HEK293 (cell line): ENCODE measurements around the gene ISG15.

Experiments used
- CTCF ChIA-PET: fragments of 350-600 bp; formaldehyde crosslinking; extraction: SDS; loops from one replicate; lab custom pipeline; 2021; ENCODE audit warnings: antibody characterized with exemption; lab: Yijun Ruan, JAX
- POLR2A ChIA-PET: fragments of 300-600 bp; formaldehyde crosslinking; extraction: SDS; loops from one replicate; lab custom pipeline; 2020; ENCODE audit warnings: antibody characterized with exemption, inconsistent platforms; lab: Yijun Ruan, JAX
- H3K27ac ChIP-seq: fragments of 200-500 bp; sonication (Bioruptor generic); 2 replicates; pipeline ENCODE4 v1.5.1; 2014; ENCODE audit warnings: low read depth, low read length, control low read depth, inconsistent platforms; ENCODE audit errors: extremely low read depth
- H3K36me3 ChIP-seq, 2 experiments: fragments of 200-500 bp in 1 of 2; sonication (Bioruptor generic) in 1 of 2; 1 replicate in 1 of 2; 2 replicates in 1 of 2; pipeline ENCODE4 v1.5.1; 2014 to 2017; ENCODE audit warnings: inconsistent platforms in 2 of 2, low read length in 2 of 2; ENCODE audit not compliant: control insufficient read depth in 2 of 2, insufficient read depth in 1 of 2
- H3K4me1 ChIP-seq: fragments of 200-500 bp; sonication (Bioruptor generic); 2 replicates; pipeline ENCODE4 v1.5.1; 2014; ENCODE audit warnings: mild to moderate bottlenecking, low read length, inconsistent platforms; ENCODE audit not compliant: control insufficient read depth, insufficient read depth
- H3K4me3 ChIP-seq: 2 replicates; pipeline ENCODE4 v1.5.1; 2011; ENCODE audit warnings: low read depth, mild to moderate bottlenecking, control low read depth, low read length, moderate library complexity
- H3K9me3 ChIP-seq: fragments of 200-500 bp; sonication (Bioruptor generic); 2 replicates; pipeline ENCODE4 v1.5.1; 2014; ENCODE audit warnings: low read depth, low read length, inconsistent platforms; ENCODE audit not compliant: control insufficient read depth, insufficient read depth
- EGR2 ChIP-seq: fragments of 450-650 bp; formaldehyde crosslinking; IDR thresholded peaks from 2 replicates; pipeline ENCODE4 v1.5.1; 2016; ENCODE audit warnings: low read depth, missing biosample characterization, missing genetic modification characterization
- GLIS1 ChIP-seq: fragments of 450-650 bp; formaldehyde crosslinking; IDR thresholded peaks from 2 replicates; pipeline ENCODE4 v1.5.1; 2016; ENCODE audit warnings: missing biosample characterization, missing genetic modification characterization
- IKZF3 ChIP-seq: fragments of 450-650 bp; IDR thresholded peaks from 2 replicates; pipeline ENCODE4 v1.5.0; 2018; ENCODE audit warnings: missing biosample characterization, mild to moderate bottlenecking, missing genetic modification characterization, moderate library complexity
- KLF16 ChIP-seq: fragments of 450-650 bp; formaldehyde crosslinking; IDR thresholded peaks from 2 replicates; pipeline ENCODE4 v1.5.1; 2017; ENCODE audit warnings: missing biosample characterization, missing genetic modification characterization
- KLF7 ChIP-seq: fragments of 450-650 bp; formaldehyde crosslinking; IDR thresholded peaks from 2 replicates; pipeline ENCODE4 v1.5.1; 2016; ENCODE audit warnings: missing biosample characterization, missing genetic modification characterization, borderline replicate concordance
- KLF8 ChIP-seq: fragments of 450-650 bp; formaldehyde crosslinking; IDR thresholded peaks from 2 replicates; pipeline ENCODE4 v1.5.1; 2016; ENCODE audit warnings: missing biosample characterization, missing genetic modification characterization
- PRDM2 ChIP-seq: fragments of 450-650 bp; formaldehyde crosslinking; IDR thresholded peaks from 2 replicates; pipeline ENCODE4 v1.5.1; 2016; ENCODE audit warnings: missing biosample characterization, missing genetic modification characterization, borderline replicate concordance
- SETDB1 ChIP-seq: IDR thresholded peaks from one replicate; pipeline ENCODE4 v1.6.1; 2017; ENCODE audit warnings: mild to moderate bottlenecking, low read length, moderate library complexity, mixed read lengths; ENCODE audit not compliant: insufficient read length
- SP7 ChIP-seq: fragments of 450-650 bp; formaldehyde crosslinking; IDR thresholded peaks from 2 replicates; pipeline ENCODE4 v1.5.1; 2016; ENCODE audit warnings: missing biosample characterization, missing genetic modification characterization
- TCF7L2 ChIP-seq: IDR thresholded peaks from 2 replicates; pipeline ENCODE4 v1.6.1; 2011; ENCODE audit warnings: low read depth, mild to moderate bottlenecking, inconsistent platforms, low read length, moderate library complexity, borderline replicate concordance
- ZBTB1 ChIP-seq: fragments of 450-650 bp; formaldehyde crosslinking; IDR thresholded peaks from 2 replicates; pipeline ENCODE4 v1.5.1; 2016; ENCODE audit warnings: missing biosample characterization, missing genetic modification characterization
- ZBTB10 ChIP-seq: fragments of 450-650 bp; formaldehyde crosslinking; IDR thresholded peaks from 2 replicates; pipeline ENCODE4 v1.5.1; 2016; ENCODE audit warnings: missing biosample characterization, missing genetic modification characterization
- ZBTB20 ChIP-seq: fragments of 450-650 bp; formaldehyde crosslinking; IDR thresholded peaks from 2 replicates; pipeline ENCODE4 v1.5.1; 2016; ENCODE audit warnings: missing biosample characterization, missing genetic modification characterization
- ZEB2 ChIP-seq: fragments of 450-650 bp; formaldehyde crosslinking; IDR thresholded peaks from 2 replicates; pipeline ENCODE4 v1.5.1; 2016; ENCODE audit warnings: missing biosample characterization, missing genetic modification characterization
- ZIC2 ChIP-seq: fragments of 450-650 bp; formaldehyde crosslinking; IDR thresholded peaks from 2 replicates; pipeline ENCODE4 v1.5.1; 2016; ENCODE audit warnings: missing biosample characterization, missing genetic modification characterization
- ZNF112 ChIP-seq: fragments of 450-650 bp; formaldehyde crosslinking; IDR thresholded peaks from 2 replicates; pipeline ENCODE4 v1.5.0; 2017; ENCODE audit warnings: missing biosample characterization, missing genetic modification characterization
- ZNF121 ChIP-seq: fragments of 450-650 bp; formaldehyde crosslinking; IDR thresholded peaks from 2 replicates; pipeline ENCODE4 v1.5.1; 2016; ENCODE audit warnings: missing biosample characterization, missing genetic modification characterization
- ZNF133 ChIP-seq: fragments of 450-650 bp; formaldehyde crosslinking; IDR thresholded peaks from 2 replicates; pipeline ENCODE4 v1.5.1; 2016; ENCODE audit warnings: missing biosample characterization, missing genetic modification characterization
- ZNF146 ChIP-seq: fragments of 450-650 bp; formaldehyde crosslinking; IDR thresholded peaks from 2 replicates; pipeline ENCODE4 v1.5.1; 2016; ENCODE audit warnings: missing biosample characterization, missing genetic modification characterization
- ZNF157 ChIP-seq: fragments of 450-650 bp; formaldehyde crosslinking; IDR thresholded peaks from 2 replicates; pipeline ENCODE4 v1.5.1; 2016; ENCODE audit warnings: missing biosample characterization, missing genetic modification characterization
- ZNF354C ChIP-seq: fragments of 450-650 bp; formaldehyde crosslinking; IDR thresholded peaks from 2 replicates; pipeline ENCODE4 v1.5.1; 2016; ENCODE audit warnings: missing biosample characterization, missing genetic modification characterization, low read depth, borderline replicate concordance
- ZNF423 ChIP-seq: fragments of 450-650 bp; formaldehyde crosslinking; IDR thresholded peaks from 2 replicates; pipeline ENCODE4 v1.5.1; 2016; ENCODE audit warnings: missing biosample characterization, missing genetic modification characterization
- ZNF529 ChIP-seq: fragments of 450-650 bp; formaldehyde crosslinking; IDR thresholded peaks from 2 replicates; pipeline ENCODE4 v1.5.1; 2017; ENCODE audit warnings: missing genetic modification characterization, missing biosample characterization; ENCODE audit not compliant: insufficient replicate concordance
- ZNF596 ChIP-seq: fragments of 450-650 bp; IDR thresholded peaks from 2 replicates; pipeline ENCODE4 v1.5.0; 2018; ENCODE audit warnings: missing biosample characterization, mild to moderate bottlenecking, missing genetic modification characterization, moderate library complexity
- ZNF623 ChIP-seq: fragments of 450-650 bp; formaldehyde crosslinking; IDR thresholded peaks from 2 replicates; pipeline ENCODE4 v1.5.1; 2016; ENCODE audit warnings: missing biosample characterization, missing genetic modification characterization
- ZSCAN23 ChIP-seq: fragments of 450-650 bp; formaldehyde crosslinking; IDR thresholded peaks from 2 replicates; pipeline ENCODE4 v1.5.1; 2016; ENCODE audit warnings: missing biosample characterization, missing genetic modification characterization

ISG15 gene

GRCh38 chr1:1000357-1001056 lies 12.8 kb upstream of the ISG15 start (continued):
- TF ChIP-seq EGR2 (tag by site-specific recombination) = no peak
- peak; percentile 97 for TF ChIP-seq KLF8 (tag by site-specific recombination)
- TF ChIP-seq, all 188 proteins: peak for 105

GRCh38 chr1:1001057-1001783 lies 12.1 kb upstream of the ISG15 start:
- Histone ChIP-seq H3K27ac (peak overlapping the region; percentile 97), H3K4me3 (peak overlapping the region; percentile 74), H3K9me3 (no peaks in the 10 kb centered on the region), H3K36me3 (peaks cover 0 to 40% of the 10 kb centered on the region in 2 experiments; a peak in 2 of 3 replicates), H3K4me1 (0 out of 2 replicates have a peak, but pooled peaks cover 3% of the 10 kb centered on the region)
- CTCF ChIA-PET = interaction anchor here (0.7 to 3.2 kb wide), 9 partner anchors 11 to 71 kb away, joined by 3 to 31 read pairs (median 5); partner anchors contain the start of genes AGRN, ISG15 and PERM1
- POLR2A ChIA-PET = interaction anchor here (0.6 to 6.5 kb wide), 8 partner anchors 13 to 61 kb away, joined by 3 to 44 read pairs (median 3); partner anchors contain the start of genes AGRN and ISG15
- TF ChIP-seq ZNF596 (tag by site-specific recombination) = no peak
- peak; percentile 62; the same call in 1 of the 2 replicates for TF ChIP-seq ZSCAN23 (tag by site-specific recombination)
- TF ChIP-seq SP7 (tag by site-specific recombination) = peak; percentile 51
- TF ChIP-seq ZBTB20 (tag by site-specific recombination) = peak; percentile 22; the same call in 1 of the 2 replicates
- TF ChIP-seq ZNF146 (tag by site-specific recombination) = peak; percentile 1; the same call in 1 of the 2 replicates
- peak; percentile 3 for TF ChIP-seq ZNF529
- TF ChIP-seq TCF7L2 = no peak
- 0 out of 2 replicates have a peak, but pooled peaks have one; percentile 24 for TF ChIP-seq ZNF157 (tag by site-specific recombination)
- no peak; the same call in 1 of the 2 replicates for TF ChIP-seq ZNF133
- TF ChIP-seq ZNF112 = no peak
- TF ChIP-seq ZNF121 = 0 out of 2 replicates have a peak, but pooled peaks have one; percentile 22
- 0 out of 2 replicates have a peak, but pooled peaks have one; percentile 9 for TF ChIP-seq PRDM2 (tag by site-specific recombination)
- 0 out of 2 replicates have a peak, but pooled peaks have one; percentile 1 for TF ChIP-seq KLF7 (tag by site-specific recombination)
- TF ChIP-seq GLIS1 (tag by site-specific recombination) = peak; percentile 54
- peak; percentile 79 for TF ChIP-seq ZIC2 (tag by site-specific recombination)
- 0 out of 2 replicates have a peak, but pooled peaks have one; percentile 13 for TF ChIP-seq KLF16 (tag by site-specific recombination)
- TF ChIP-seq SETDB1 = peak; percentile 5
- 0 out of 2 replicates have a peak, but pooled peaks have one; percentile 79 for TF ChIP-seq ZBTB10 (tag by site-specific recombination)
- TF ChIP-seq ZNF423 (tag by site-specific recombination) = peak; percentile 61
- TF ChIP-seq ZNF354C (tag by site-specific recombination) = 0 out of 2 replicates have a peak, but pooled peaks have one; percentile 2
- 0 out of 2 replicates have a peak, but pooled peaks have one; percentile 1 for TF ChIP-seq ZNF623 (tag by site-specific recombination)
- TF ChIP-seq IKZF3 = no peak
- peak; percentile 66; the same call in 1 of the 2 replicates for TF ChIP-seq ZEB2
- TF ChIP-seq ZBTB1 (tag by site-specific recombination) = no peak
